K562 (cell line): ENCODE data around the gene WDR46. TPM values are rescaled to one million over a fixed set of nuclear protein-coding genes. Genes with fewer than 3 reads are reported as not detected.
A peak's percentile ranks its signal among the peaks of the same experiment; 100 is the strongest.

Source experiments
- BRCA1 ChIP-seq, 2 experiments: fragments of 450-650 bp in 1 of 2; sonication (generic) in 1 of 2; formaldehyde crosslinking in 1 of 2; IDR thresholded peaks; 2 replicates each; pipeline versions ENCODE4 v1.5.0 to v1.6.1; 2017 to 2020; ENCODE audit warnings: mild to moderate bottlenecking in 1 of 2, missing genetic modification reagents in 1 of 2
- BRD9 ChIP-seq: fragments of 450-650 bp; IDR thresholded peaks from 2 replicates; pipeline ENCODE4 v1.6.1; 2018; ENCODE audit warnings: low read depth; ENCODE audit not compliant: partially characterized antibody
- CHD2 ChIP-seq: IDR thresholded peaks from 2 replicates; pipeline ENCODE4 v1.6.1; 2011; ENCODE audit warnings: low read depth, low read length
- E2F3 ChIP-seq: fragments of 250-450 bp; sonication (Bioruptor Pico); IDR thresholded peaks from 2 replicates; pipeline ENCODE4 v1.4.0; 2020; ENCODE audit warnings: mild to moderate bottlenecking
- HLTF ChIP-seq: fragments of 450-650 bp; IDR thresholded peaks from 2 replicates; pipeline ENCODE4 v1.6.1; 2016
- PHF20 ChIP-seq: fragments of 450-650 bp; IDR thresholded peaks from 2 replicates; pipeline ENCODE4 v1.6.1; 2018; ENCODE audit not compliant: partially characterized antibody
- ZBTB7A ChIP-seq: IDR thresholded peaks from 2 replicates; pipeline ENCODE4 v1.6.1; 2011; ENCODE audit warnings: low read depth, mild to moderate bottlenecking, low read length, moderate library complexity, borderline replicate concordance; ENCODE audit not compliant: control insufficient read depth
- ZBTB9 ChIP-seq: fragments of 450-650 bp; formaldehyde crosslinking; IDR thresholded peaks from 2 replicates; pipeline ENCODE4 v1.4.0; 2020; ENCODE audit warnings: mild to moderate bottlenecking, moderate library complexity
- ZSCAN29 ChIP-seq: fragments of 450-650 bp; IDR thresholded peaks from 2 replicates; pipeline ENCODE4 v1.6.1; 2017
- polyA plus RNA-seq, 8 experiments: library from polyadenylated mRNA; depleted of rRNA in 4 of 8; stranded (reverse) in 5 of 8; unstranded in 3 of 8; fragments of >200 nt; fragmentation: Nextera tagmentation in 2 of 8; fragmentation: Illumina TruSeq in 1 of 8; extraction: Ambion mirVana in 2 of 8; extraction: Trizol in 1 of 8; gene quantifications; 2 replicates each; pipeline versions ENCODE4 v1.2.1 to v1.2.3, GENCODE V29; 2011 to 2014; ENCODE audit warnings: inconsistent platforms in 1 of 8, missing spikeins in 1 of 8
- total RNA-seq, 7 experiments: library from RNA; depleted of rRNA in 6 of 7; stranded (reverse); fragments of >200 nt in 6 of 7; fragmentation: Illumina TruSeq in 2 of 7; extraction: Trizol in 2 of 7; gene quantifications; 2 replicates each; pipeline versions ENCODE4 v1.2.1 to v1.2.3, GENCODE V29; 2011 to 2021; ENCODE audit warnings: low replicate concordance in 1 of 7
- TF ChIP-seq, protein P1 (sequence below): sonication (generic); formaldehyde crosslinking; IDR thresholded peaks from 2 replicates; pipeline ENCODE4 v1.8.0; 2023; ENCODE audit warnings: mild to moderate bottlenecking, missing genetic modification reagents
- TF ChIP-seq, protein P2 (sequence below): fragments of 250-450 bp; sonication (Bioruptor Pico); IDR thresholded peaks from 2 replicates; pipeline ENCODE4 v1.5.0; 2021; ENCODE audit warnings: mild to moderate bottlenecking, moderate library complexity
- TF ChIP-seq, protein P3 (sequence below), 2 experiments: fragments of 150-350 bp in 1 of 2; IDR thresholded peaks; 2 replicates each; pipeline ENCODE4 v1.6.1; 2012 to 2016; ENCODE audit warnings: low read depth in 2 of 2, low read length in 2 of 2, mild to moderate bottlenecking in 1 of 2, moderate library complexity in 1 of 2

The WDR46 gene
- total and polyA plus RNA-seq, 9 of the 15 experiments (the other 6 are each of a cell fraction or from before 2014, with no cell fraction given) = 8.9 to 146 (median 93.1) TPM

DNA sequence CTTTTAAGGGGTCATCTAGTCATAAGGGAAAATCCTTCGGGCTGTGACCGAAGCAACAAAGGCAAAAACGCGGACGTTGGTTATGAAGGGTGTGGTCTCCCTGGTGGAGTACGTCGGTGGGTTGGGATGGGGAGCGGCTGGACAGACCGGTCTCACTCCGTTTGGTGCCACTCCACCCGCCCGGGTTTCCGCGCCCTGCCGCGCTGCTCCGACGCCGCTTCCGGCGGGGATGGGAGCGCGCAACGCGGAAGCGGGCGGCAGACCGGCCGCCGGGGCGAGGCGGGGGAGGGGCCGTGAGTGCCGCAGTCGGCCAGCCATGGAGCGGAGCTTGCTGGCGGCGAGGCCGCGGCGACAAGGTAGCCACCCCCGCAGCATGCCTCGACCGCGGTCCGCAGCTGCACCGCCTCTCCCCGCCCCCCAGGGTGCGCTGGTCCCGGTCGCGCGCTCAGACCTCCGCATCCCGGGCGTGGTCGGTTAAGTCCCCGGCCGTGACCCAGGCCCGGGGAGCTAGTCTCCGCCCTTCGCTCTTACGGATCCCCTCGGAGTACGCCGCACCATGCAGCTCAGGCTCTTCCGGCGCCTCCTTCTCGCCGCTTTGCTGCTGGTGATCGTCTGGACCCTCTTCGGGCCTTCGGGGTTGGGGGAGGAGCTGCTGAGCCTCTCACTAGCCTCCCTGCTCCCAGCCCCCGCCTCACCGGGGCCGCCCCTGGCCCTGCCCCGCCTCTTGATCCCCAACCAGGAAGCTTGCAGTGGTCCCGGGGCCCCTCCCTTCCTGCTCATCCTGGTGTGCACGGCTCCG is 12.0 kb downstream of the WDR46 start, which contains the start of gene B3GALT4 (continued):
- TF ChIP-seq, protein P1, sequence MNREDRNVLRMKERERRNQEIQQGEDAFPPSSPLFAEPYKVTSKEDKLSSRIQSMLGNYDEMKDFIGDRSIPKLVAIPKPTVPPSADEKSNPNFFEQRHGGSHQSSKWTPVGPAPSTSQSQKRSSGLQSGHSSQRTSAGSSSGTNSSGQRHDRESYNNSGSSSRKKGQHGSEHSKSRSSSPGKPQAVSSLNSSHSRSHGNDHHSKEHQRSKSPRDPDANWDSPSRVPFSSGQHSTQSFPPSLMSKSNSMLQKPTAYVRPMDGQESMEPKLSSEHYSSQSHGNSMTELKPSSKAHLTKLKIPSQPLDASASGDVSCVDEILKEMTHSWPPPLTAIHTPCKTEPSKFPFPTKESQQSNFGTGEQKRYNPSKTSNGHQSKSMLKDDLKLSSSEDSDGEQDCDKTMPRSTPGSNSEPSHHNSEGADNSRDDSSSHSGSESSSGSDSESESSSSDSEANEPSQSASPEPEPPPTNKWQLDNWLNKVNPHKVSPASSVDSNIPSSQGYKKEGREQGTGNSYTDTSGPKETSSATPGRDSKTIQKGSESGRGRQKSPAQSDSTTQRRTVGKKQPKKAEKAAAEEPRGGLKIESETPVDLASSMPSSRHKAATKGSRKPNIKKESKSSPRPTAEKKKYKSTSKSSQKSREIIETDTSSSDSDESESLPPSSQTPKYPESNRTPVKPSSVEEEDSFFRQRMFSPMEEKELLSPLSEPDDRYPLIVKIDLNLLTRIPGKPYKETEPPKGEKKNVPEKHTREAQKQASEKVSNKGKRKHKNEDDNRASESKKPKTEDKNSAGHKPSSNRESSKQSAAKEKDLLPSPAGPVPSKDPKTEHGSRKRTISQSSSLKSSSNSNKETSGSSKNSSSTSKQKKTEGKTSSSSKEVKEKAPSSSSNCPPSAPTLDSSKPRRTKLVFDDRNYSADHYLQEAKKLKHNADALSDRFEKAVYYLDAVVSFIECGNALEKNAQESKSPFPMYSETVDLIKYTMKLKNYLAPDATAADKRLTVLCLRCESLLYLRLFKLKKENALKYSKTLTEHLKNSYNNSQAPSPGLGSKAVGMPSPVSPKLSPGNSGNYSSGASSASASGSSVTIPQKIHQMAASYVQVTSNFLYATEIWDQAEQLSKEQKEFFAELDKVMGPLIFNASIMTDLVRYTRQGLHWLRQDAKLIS (CRISPR knock-in tag) = no peak; the same call in none of the 2 replicates
- no peak for TF ChIP-seq HLTF
- TF ChIP-seq BRCA1 (IDR thresholded peaks at IDR 0.05) = no peak
- TF ChIP-seq BRCA1 (CRISPR knock-in tag; IDR thresholded peaks at IDR 0.05) = 0 out of 2 replicates have a peak, but pooled peaks have one; percentile 79
- no peak for TF ChIP-seq BRD9
- TF ChIP-seq PHF20 = peak; percentile 67
- TF ChIP-seq CHD2 = peak; percentile 78
- TF ChIP-seq E2F3 = 0 out of 2 replicates have a peak, but pooled peaks have one; percentile 49
- TF ChIP-seq ZSCAN29 = peak; percentile 66; the same call in 1 of the 2 replicates
- TF ChIP-seq, protein P2, sequence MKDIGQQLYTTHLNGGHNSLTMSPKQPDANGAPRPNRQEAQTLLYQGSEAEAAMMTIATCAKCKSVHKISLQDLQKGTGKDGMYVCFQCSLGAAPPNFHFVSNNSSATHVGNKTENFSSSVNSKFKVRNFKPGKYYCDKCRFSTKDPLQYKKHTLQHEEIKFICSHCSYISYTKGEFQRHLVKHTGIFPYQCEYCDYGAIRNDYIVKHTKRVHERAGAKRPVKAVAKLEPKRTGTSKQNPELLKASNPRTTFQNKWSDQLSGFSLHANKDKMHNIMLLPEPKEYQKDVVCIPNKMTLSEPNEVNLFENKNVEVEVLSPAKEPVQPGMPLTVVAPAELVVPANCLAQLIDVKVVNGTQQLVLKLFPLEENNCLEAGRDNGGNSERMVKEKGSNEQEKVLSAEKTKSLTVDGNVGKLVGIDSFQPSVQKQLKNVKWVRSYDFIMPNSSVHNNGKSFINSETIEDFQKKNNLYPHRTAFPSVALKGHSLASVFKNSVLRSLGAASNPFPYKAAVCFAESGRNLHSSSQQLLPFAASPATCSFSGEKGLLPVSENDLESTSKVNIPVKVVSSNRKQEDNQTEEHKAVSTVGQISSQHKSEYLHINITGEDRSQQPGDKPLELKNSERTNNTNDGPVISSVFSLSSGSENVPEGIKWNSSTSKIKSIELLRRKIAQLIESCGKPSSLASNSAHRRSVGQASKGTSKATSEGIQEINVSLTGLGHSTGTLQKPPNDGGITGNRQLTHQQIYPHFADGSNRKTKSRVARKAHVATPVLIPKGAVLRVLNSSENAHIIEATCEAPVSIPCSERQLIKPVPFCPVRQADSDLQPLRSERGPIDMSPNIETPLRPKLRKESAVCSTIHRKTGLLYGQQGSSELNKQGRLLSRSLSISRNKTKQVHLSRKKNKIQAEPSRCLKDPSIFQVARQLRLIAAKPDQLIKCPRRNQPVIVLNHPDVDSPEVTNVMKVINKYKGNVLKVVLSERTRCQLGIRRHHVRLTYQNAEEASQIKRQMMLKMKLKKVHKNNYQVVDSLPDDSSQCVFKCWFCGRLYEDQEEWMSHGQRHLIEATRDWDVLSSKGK = no peak
- TF ChIP-seq, protein P3, sequence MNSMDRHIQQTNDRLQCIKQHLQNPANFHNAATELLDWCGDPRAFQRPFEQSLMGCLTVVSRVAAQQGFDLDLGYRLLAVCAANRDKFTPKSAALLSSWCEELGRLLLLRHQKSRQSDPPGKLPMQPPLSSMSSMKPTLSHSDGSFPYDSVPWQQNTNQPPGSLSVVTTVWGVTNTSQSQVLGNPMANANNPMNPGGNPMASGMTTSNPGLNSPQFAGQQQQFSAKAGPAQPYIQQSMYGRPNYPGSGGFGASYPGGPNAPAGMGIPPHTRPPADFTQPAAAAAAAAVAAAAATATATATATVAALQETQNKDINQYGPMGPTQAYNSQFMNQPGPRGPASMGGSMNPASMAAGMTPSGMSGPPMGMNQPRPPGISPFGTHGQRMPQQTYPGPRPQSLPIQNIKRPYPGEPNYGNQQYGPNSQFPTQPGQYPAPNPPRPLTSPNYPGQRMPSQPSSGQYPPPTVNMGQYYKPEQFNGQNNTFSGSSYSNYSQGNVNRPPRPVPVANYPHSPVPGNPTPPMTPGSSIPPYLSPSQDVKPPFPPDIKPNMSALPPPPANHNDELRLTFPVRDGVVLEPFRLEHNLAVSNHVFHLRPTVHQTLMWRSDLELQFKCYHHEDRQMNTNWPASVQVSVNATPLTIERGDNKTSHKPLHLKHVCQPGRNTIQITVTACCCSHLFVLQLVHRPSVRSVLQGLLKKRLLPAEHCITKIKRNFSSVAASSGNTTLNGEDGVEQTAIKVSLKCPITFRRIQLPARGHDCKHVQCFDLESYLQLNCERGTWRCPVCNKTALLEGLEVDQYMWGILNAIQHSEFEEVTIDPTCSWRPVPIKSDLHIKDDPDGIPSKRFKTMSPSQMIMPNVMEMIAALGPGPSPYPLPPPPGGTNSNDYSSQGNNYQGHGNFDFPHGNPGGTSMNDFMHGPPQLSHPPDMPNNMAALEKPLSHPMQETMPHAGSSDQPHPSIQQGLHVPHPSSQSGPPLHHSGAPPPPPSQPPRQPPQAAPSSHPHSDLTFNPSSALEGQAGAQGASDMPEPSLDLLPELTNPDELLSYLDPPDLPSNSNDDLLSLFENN (IDR thresholded peaks at IDR 0.05; ENCODE audit: low read depth in 2 of 2, low read length in 2 of 2) = peak in 1 of 2 experiments; percentile 81; a peak in 1 of 4 replicates
- TF ChIP-seq ZBTB9 (CRISPR knock-in tag) = peak; percentile 85; the same call in 1 of the 2 replicates
- peak; percentile 88 for TF ChIP-seq ZBTB7A
